GM04503 (cell line): ENCODE data around the gene CDCP2.

Experiments
- DNase-seq: peaks from one replicate; pipeline ENCODE4 v3.0.0-alpha.2; 2012; ENCODE audit warnings: low read depth

Gene CDCP2

GRCh38 chr1:54152696-54153095 lies at the start of gene CDCP2:
Gene CDCP2, minus strand, starts transcription at chr1:54153000. Its CDS starts 78 bp downstream, at chr1:54152922.
- no peak for DNase-seq

- DNase-seq, result no peak
These were observed 47.8 kb upstream of the CDCP2 start for GRCh38 chr1:54200519-54200997.

GRCh38 chr1:54199765-54200518 lies 47.1 kb upstream of the CDCP2 start, which contains the start of the genes CYB5RL and MRPL37:
Gene CYB5RL, minus strand, starts transcription at chr1:54200030. Its CDS starts 4,414 bp downstream, at chr1:54195616.
Gene MRPL37, plus strand, starts transcription at chr1:54200167. Its CDS starts 77 bp downstream, at chr1:54200244.
- peak; percentile 85 for DNase-seq

GRCh38 chr1:54199151-54199764 lies 46.5 kb upstream of the CDCP2 start:
- DNase-seq, result no peak

- no peak for DNase-seq
These were observed 40.7 kb upstream of the CDCP2 start for GRCh38 chr1:54193453-54193852.

GRCh38 chr1:54191525-54191924 lies 38.7 kb upstream of the CDCP2 start:
- no peak for DNase-seq

- DNase-seq, result no peak
These were observed 37.7 kb upstream of the CDCP2 start for GRCh38 chr1:54190526-54190925.

GRCh38 chr1:54188291-54188690 lies 35.5 kb upstream of the CDCP2 start:
- DNase-seq, result no peak

GRCh38 chr1:54186056-54186455 lies 33.3 kb upstream of the CDCP2 start:
- DNase-seq, result no peak

- no peak for DNase-seq
These were observed 28.0 kb upstream of the CDCP2 start for GRCh38 chr1:54180701-54181360.

- DNase-seq, result no peak
These were observed 25.7 kb upstream of the CDCP2 start for GRCh38 chr1:54178296-54179070.

GRCh38 chr1:54177726-54178125 lies 24.9 kb upstream of the CDCP2 start:
- no peak for DNase-seq

GRCh38 chr1:54176621-54177327 lies 24.0 kb upstream of the CDCP2 start:
- no peak for DNase-seq

- no peak for DNase-seq
These were observed 21.3 kb upstream of the CDCP2 start for GRCh38 chr1:54174106-54174505.

- DNase-seq, result no peak
These were observed 20.9 kb upstream of the CDCP2 start for GRCh38 chr1:54173681-54174080.

GRCh38 chr1:54172614-54173599 lies 20.1 kb upstream of the CDCP2 start:
- DNase-seq, result no peak

GRCh38 chr1:54171606-54172005 lies 18.8 kb upstream of the CDCP2 start:
- no peak for DNase-seq

- no peak for DNase-seq
These were observed 18.2 kb upstream of the CDCP2 start for GRCh38 chr1:54171016-54171415.

GRCh38 chr1:54169068-54169467 lies 16.3 kb upstream of the CDCP2 start:
- DNase-seq, result no peak
